CD4-positive, alpha-beta T cell (primary cell): Measurements from ENCODE around the gene AK5. TPM values are rescaled to one million over a fixed set of nuclear protein-coding genes. Genes with fewer than 3 reads are reported as not detected.
A peak's percentile ranks its signal among the peaks of the same experiment; 100 is the strongest.

Experiments used
- ATAC-seq: fragments of 200-7000 bp; cut with Tn5 transposase; one replicate; pipeline ENCODE4 v1.10.0; 2022; ENCODE audit warnings: mild to moderate bottlenecking; ENCODE audit not compliant: poor library complexity
- CTCF ChIA-PET: fragments of 350-600 bp; sonication (Branson Sonifier 250); formaldehyde crosslinking; loops from one replicate; lab custom pipeline; 2021; ENCODE audit warnings: antibody characterized with exemption, inconsistent platforms; lab: Charles Lee
- POLR2A ChIA-PET: fragments of 350-600 bp; sonication (Branson Sonifier 250); formaldehyde crosslinking; loops from one replicate; lab custom pipeline; 2021; ENCODE audit warnings: antibody characterized with exemption, inconsistent platforms; lab: Charles Lee
- DNase-seq, 14 experiments: peaks; one replicate each; pipeline ENCODE4 v3.0.0-alpha.2; 2013 to 2020; ENCODE audit warnings: mixed read lengths in 2 of 14
- H3K27ac ChIP-seq, 2 donors: one replicate each; pipeline versions ENCODE4 v1.5.1 to v1.7.0; 2013; ENCODE audit warnings: low read length in 2 of 2, low read depth in 1 of 2, mild to moderate bottlenecking in 1 of 2
- H3K27me3 ChIP-seq, 2 experiments: 1 replicate in 1 of 2; 2 replicates in 1 of 2; pipeline versions ENCODE4 v1.6.1 to v1.7.0; 2013; ENCODE audit warnings: low read length in 2 of 2, control low read depth in 1 of 2, mild to moderate bottlenecking in 1 of 2, moderate library complexity in 1 of 2; ENCODE audit not compliant: insufficient read depth in 2 of 2, control insufficient read depth in 1 of 2
- H3K36me3 ChIP-seq: one replicate; pipeline ENCODE4 v1.6.1; 2013; ENCODE audit warnings: low read length, control low read depth; ENCODE audit not compliant: insufficient read depth
- H3K4me1 ChIP-seq: one replicate; pipeline ENCODE4 v1.6.1; 2013; ENCODE audit warnings: low read length, control low read depth; ENCODE audit not compliant: insufficient read depth
- H3K4me3 ChIP-seq: one replicate; pipeline ENCODE4 v1.5.1; 2013; ENCODE audit warnings: mild to moderate bottlenecking, low read length, moderate library complexity
- H3K9me3 ChIP-seq, 2 experiments: 1 replicate in 1 of 2; 2 replicates in 1 of 2; pipeline versions ENCODE4 v1.6.1 to v1.7.0; 2013; ENCODE audit warnings: low read length in 2 of 2, mild to moderate bottlenecking in 2 of 2, control low read depth in 1 of 2, moderate library complexity in 1 of 2; ENCODE audit not compliant: control insufficient read depth in 1 of 2, insufficient read depth in 1 of 2
- H3K27ac Mint-ChIP-seq: one replicate; pipeline ENCODE4 v1.8.0; 2020; ENCODE audit warnings: mixed read lengths
- H3K27me3 Mint-ChIP-seq: one replicate; pipeline ENCODE4 v1.8.0; 2021; ENCODE audit warnings: mixed read lengths
- H3K36me3 Mint-ChIP-seq: one replicate; pipeline ENCODE4 v1.8.0; 2021; ENCODE audit warnings: low read depth, mixed read lengths
- H3K4me1 Mint-ChIP-seq: one replicate; pipeline ENCODE4 v1.8.0; 2021; ENCODE audit warnings: low read depth, mixed read lengths
- H3K4me3 Mint-ChIP-seq: one replicate; pipeline ENCODE4 v1.8.0; 2020; ENCODE audit warnings: mild to moderate bottlenecking, mixed read lengths
- H3K9me3 Mint-ChIP-seq: one replicate; pipeline ENCODE4 v1.8.0; 2020; ENCODE audit warnings: mixed read lengths
- CTCF ChIP-seq: fragments of 200-600 bp; IDR thresholded peaks from one replicate; pipeline ENCODE4 v1.8.0; 2022; ENCODE audit warnings: antibody characterized with exemption, mild to moderate bottlenecking
- intact Hi-C, 2 experiments: fragments of 100-400 bp; cut with DNase I in 1 of 2; cut with micrococcal nuclease in 1 of 2; formaldehyde crosslinking; loops; one replicate each; pipeline versions ENCODE4 v1.15.1 to v1.9.0; 2023 to 2025; cut with DNase I, micrococcal nuclease
- total RNA-seq, 174 experiments: library from RNA in 2 of 174; stranded (reverse) in 2 of 174; gene quantifications; one replicate each; pipeline ENCODE4 v1.2.3 and lab custom pipeline; 2021 to 2026

AK5 gene
- total RNA-seq, 2 experiments from 2014 or later, result 32.0 TPM

DNA sequence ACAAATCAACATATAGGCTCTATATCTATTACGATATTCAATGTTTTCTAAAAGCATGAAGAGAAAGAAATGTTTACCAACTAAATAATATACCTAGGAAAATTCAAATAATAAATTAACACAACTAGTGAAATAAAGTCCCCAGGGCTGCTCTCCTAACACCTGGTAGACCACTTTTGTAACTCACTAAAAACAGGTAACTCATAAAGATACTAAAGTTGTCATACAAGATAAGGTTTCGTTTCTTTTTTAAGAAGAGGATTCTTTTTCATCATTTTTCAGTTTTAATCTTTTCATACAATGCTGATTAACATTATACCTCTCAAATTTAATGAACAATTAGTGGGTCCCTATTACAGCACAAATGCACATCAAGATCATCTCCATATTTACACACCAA is 301.7 kb downstream of the AK5 start:
- Histone ChIP-seq H3K4me1 (no peaks in the 10 kb centered on the region), H3K9me3 (no peaks in the 10 kb centered on the region), H3K27me3 (no peaks in the 10 kb centered on the region), H3K4me3 (no peak overlapping the region), H3K36me3 (peaks cover 46% of the 10 kb centered on the region), H3K27ac (no peak overlapping the region)
- DNase-seq, result no peak
- no peak for ATAC-seq
- no peaks in the 10 kb centered on the region for H3K9me3 Mint-ChIP-seq
- CTCF ChIA-PET, result no interaction called here
- intact Hi-C loops, result no loop called here
- H3K36me3 Mint-ChIP-seq, result peaks cover 77% of the 10 kb centered on the region
- no peak overlapping the region for H3K27ac Mint-ChIP-seq
- H3K4me1 Mint-ChIP-seq, result peaks cover 19% of the 10 kb centered on the region
- H3K27me3 Mint-ChIP-seq, result no peaks in the 10 kb centered on the region
- POLR2A ChIA-PET, result no interaction called here
- H3K4me3 Mint-ChIP-seq, result no peak overlapping the region
- no peak for TF ChIP-seq CTCF

GRCh38 chr1:77584884-77585283 is 303.1 kb downstream of the AK5 start:
- peaks cover 63% of the 10 kb centered on the region for H3K36me3 Mint-ChIP-seq
- Histone ChIP-seq H3K27me3 (no peaks in the 10 kb centered on the region), H3K4me3 (no peak overlapping the region), H3K36me3 (peaks cover 35% of the 10 kb centered on the region), H3K27ac (no peak overlapping the region), H3K9me3 (no peaks in the 10 kb centered on the region), H3K4me1 (no peaks in the 10 kb centered on the region)
- no peak for TF ChIP-seq CTCF
- POLR2A ChIA-PET, result no interaction called here
- H3K27me3 Mint-ChIP-seq, result no peaks in the 10 kb centered on the region
- H3K9me3 Mint-ChIP-seq, result no peaks in the 10 kb centered on the region
- intact Hi-C loops, result loop anchor here in 1 of 2 experiments (5.0 kb wide), 1 partner anchor 97 kb away; the partner anchor contains the start of gene ZZZ3
- H3K4me3 Mint-ChIP-seq, result no peak overlapping the region
- CTCF ChIA-PET, result no interaction called here
- H3K27ac Mint-ChIP-seq, result peak overlapping the region; percentile 15
- no peak for ATAC-seq
- no peak for DNase-seq
- peaks cover 19% of the 10 kb centered on the region for H3K4me1 Mint-ChIP-seq

DNA sequence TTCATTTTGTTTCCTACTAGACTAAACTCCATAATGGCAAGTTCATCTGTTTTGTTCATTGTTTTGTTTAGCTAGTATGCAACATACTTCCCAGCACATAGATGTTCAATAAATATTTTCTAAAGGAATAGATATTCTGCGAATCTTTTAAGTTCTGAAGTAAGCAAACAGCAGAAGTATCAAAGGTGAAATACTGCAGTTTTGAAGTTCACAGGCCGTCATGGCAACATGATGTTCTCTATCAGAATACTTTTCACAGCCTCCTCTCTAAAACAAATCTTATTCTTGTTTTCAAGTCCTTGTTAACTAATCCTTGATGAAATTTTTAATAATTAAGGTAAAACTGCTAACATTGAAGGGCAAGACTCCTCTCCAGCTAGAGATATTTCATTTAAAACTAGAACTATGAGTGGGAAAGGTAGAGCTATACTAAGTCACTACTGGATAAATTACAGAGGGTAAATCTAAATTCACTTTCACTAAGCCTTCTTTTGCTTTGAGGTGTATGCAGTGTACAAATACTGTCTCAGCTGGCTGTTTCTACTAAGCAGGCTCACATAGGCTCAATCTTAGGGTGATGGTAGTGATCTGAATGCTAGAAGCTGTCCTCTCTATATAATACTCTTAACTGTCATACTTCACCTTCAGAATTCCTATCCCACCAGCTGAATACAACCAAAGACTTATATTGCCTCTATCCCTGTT is 303.9 kb downstream of the AK5 start:
- peaks cover 57% of the 10 kb centered on the region for H3K36me3 Mint-ChIP-seq
- peak overlapping the region; percentile 15 for H3K27ac Mint-ChIP-seq
- ATAC-seq, result no peak
- POLR2A ChIA-PET, result no interaction called here
- no peaks in the 10 kb centered on the region for H3K9me3 Mint-ChIP-seq
- Histone ChIP-seq H3K27me3 (no peaks in the 10 kb centered on the region), H3K4me1 (no peaks in the 10 kb centered on the region), H3K9me3 (no peaks in the 10 kb centered on the region), H3K4me3 (no peak overlapping the region), H3K27ac (no peak overlapping the region), H3K36me3 (peaks cover 27% of the 10 kb centered on the region)
- H3K4me1 Mint-ChIP-seq, result peaks cover 19% of the 10 kb centered on the region
- no peak overlapping the region for H3K4me3 Mint-ChIP-seq
- no peaks in the 10 kb centered on the region for H3K27me3 Mint-ChIP-seq
- TF ChIP-seq CTCF, result no peak
- intact Hi-C loops, result loop anchor here in 1 of 2 experiments (5.0 kb wide), 1 partner anchor 97 kb away; the partner anchor contains the start of gene ZZZ3
- DNase-seq, result no peak
- CTCF ChIA-PET, result no interaction called here
